BJ (cell line): ENCODE results near the gene C6orf132. TPM values are rescaled to one million over a fixed set of nuclear protein-coding genes. Genes with fewer than 3 reads are reported as not detected.

Source experiments
- CTCF ChIA-PET: fragments of 350-600 bp; formaldehyde crosslinking; extraction: SDS; loops from one replicate; lab custom pipeline; 2021; ENCODE audit warnings: antibody characterized with exemption, inconsistent platforms; lab: Yijun Ruan, JAX
- POLR2A ChIA-PET: fragments of 300-600 bp; sonication (Branson Sonifier 250); formaldehyde crosslinking; extraction: SDS; loops from one replicate; lab custom pipeline; 2021; ENCODE audit warnings: antibody characterized with exemption; lab: Charles Lee
- DNase-seq: peaks from one replicate; pipeline ENCODE4 v3.0.0-alpha.2; 2011; ENCODE audit warnings: low read depth
- H3K27me3 ChIP-seq: 2 replicates; pipeline ENCODE4 v1.6.0; 2011; ENCODE audit warnings: low read length; ENCODE audit not compliant: control insufficient read depth, insufficient read depth
- H3K36me3 ChIP-seq: 2 replicates; pipeline ENCODE4 v1.5.1; 2011; ENCODE audit warnings: low read length; ENCODE audit not compliant: control insufficient read depth, insufficient read depth
- H3K4me3 ChIP-seq: 2 replicates; pipeline ENCODE4 v1.5.1; 2011; ENCODE audit warnings: low read depth, mild to moderate bottlenecking, control low read depth, low read length
- CTCF ChIP-seq: IDR thresholded peaks from 2 replicates; pipeline ENCODE4 v1.5.1; 2011; ENCODE audit warnings: low read depth, mild to moderate bottlenecking, control low read depth, inconsistent platforms, low read length, moderate library complexity; ENCODE audit not compliant: insufficient read depth
- polyA plus RNA-seq: library from polyadenylated mRNA; depleted of rRNA; stranded (reverse); fragments of >200 nt; gene quantifications from 2 replicates; pipeline ENCODE4 v1.2.3, GENCODE V29; 2011

C6orf132 gene
- polyA plus RNA-seq, 1 experiment = 0.70 TPM

- no peak overlapping the region for H3K4me3 ChIP-seq
- H3K36me3 ChIP-seq = no peaks in the 10 kb centered on the region
- no peaks in the 10 kb centered on the region for H3K27me3 ChIP-seq
- ChIA-PET CTCF (no interaction called here), POLR2A (no interaction called here)
- TF ChIP-seq CTCF = no peak
- no peak for DNase-seq
Observed at GRCh38 chr6:42182101-42182500, 39.7 kb upstream of the C6orf132 start.

- Histone ChIP-seq H3K4me3 (no peak overlapping the region), H3K27me3 (no peaks in the 10 kb centered on the region), H3K36me3 (no peaks in the 10 kb centered on the region)
- DNase-seq = no peak
- ChIA-PET POLR2A (no interaction called here), CTCF (interaction anchor here (1.4 to 2.2 kb wide), 2 partner anchors 11 to 15 kb away, joined by 5 read pairs; no protein-coding TSS in a partner anchor)
- TF ChIP-seq CTCF = no peak
Observed at GRCh38 chr6:42179945-42180313, 37.5 kb upstream of the C6orf132 start.

GRCh38 chr6:42179261-42179944 lies 37.0 kb upstream of the C6orf132 start:
- POLR2A ChIA-PET = no interaction called here
- CTCF ChIA-PET = interaction anchor here (1.4 to 2.2 kb wide), 2 partner anchors 10 to 15 kb away, joined by 5 read pairs; no protein-coding TSS in a partner anchor
- Histone ChIP-seq H3K4me3 (no peak overlapping the region), H3K27me3 (no peaks in the 10 kb centered on the region), H3K36me3 (no peaks in the 10 kb centered on the region)
- no peak for TF ChIP-seq CTCF
- no peak for DNase-seq

GRCh38 chr6:42177514-42178364 lies 35.3 kb upstream of the C6orf132 start:
- Histone ChIP-seq H3K4me3 (no peak overlapping the region), H3K27me3 (no peaks in the 10 kb centered on the region), H3K36me3 (no peaks in the 10 kb centered on the region)
- no peak for DNase-seq
- CTCF ChIA-PET = interaction anchor here (0.6 to 2.2 kb wide), 4 partner anchors 10 to 348 kb away, joined by 3 to 6 read pairs (median 5); no protein-coding TSS in a partner anchor
- POLR2A ChIA-PET = no interaction called here
- no peak for TF ChIP-seq CTCF

- no peak for DNase-seq
- H3K36me3 ChIP-seq = no peaks in the 10 kb centered on the region
- no peak for TF ChIP-seq CTCF
- POLR2A ChIA-PET = no interaction called here
- no peaks in the 10 kb centered on the region for H3K27me3 ChIP-seq
- H3K4me3 ChIP-seq = no peak overlapping the region
- CTCF ChIA-PET = interaction anchor here (0.6 kb wide), 1 partner anchor 9 kb away, joined by 3 read pairs; no protein-coding TSS in a partner anchor
Observed at GRCh38 chr6:42176981-42177380, 34.6 kb upstream of the C6orf132 start.
